HAP-1 (cell line): Measurements from ENCODE around the gene HILPDA.

ENCODE experiments used
- DNase-seq, 2 experiments: peaks; one replicate each; pipeline ENCODE4 v3.0.0-alpha.2; 2016 to 2020; ENCODE audit warnings: low spot score in 2 of 2
- H3K27me3 ChIP-seq: fragments of 250-450 bp; sonication (Bioruptor Pico); 2 replicates; pipeline ENCODE4 v1.5.1; 2020; ENCODE audit warnings: low read depth, mild to moderate bottlenecking, moderate library complexity
- H3K36me3 ChIP-seq: fragments of 250-450 bp; sonication (Bioruptor Pico); replicated peaks from 2 replicates; pipeline ENCODE4 v1.5.1; 2020; ENCODE audit warnings: mild to moderate bottlenecking
- H3K4me1 ChIP-seq: fragments of 250-450 bp; sonication (Bioruptor Pico); 2 replicates; pipeline ENCODE4 v1.5.1; 2020; ENCODE audit warnings: mild to moderate bottlenecking
- H3K4me3 ChIP-seq: fragments of 250-450 bp; sonication (Bioruptor Pico); 2 replicates; pipeline ENCODE4 v1.5.1; 2020; ENCODE audit warnings: mild to moderate bottlenecking, moderate library complexity
- H3K9me3 ChIP-seq: fragments of 250-450 bp; sonication (Bioruptor Pico); 2 replicates; pipeline ENCODE4 v1.5.1; 2020; ENCODE audit warnings: mild to moderate bottlenecking, moderate library complexity
- in situ Hi-C: fragments of 300-500 bp; cut with MboI; formaldehyde crosslinking; loops from 3 replicates; pipeline ENCODE4 v1.14.3; 2020; ENCODE audit warnings: low sequenced_read_pairs, inconsistent platforms, mixed read lengths

The HILPDA gene

GRCh38 chr7:128421384-128421783, 34.3 kb upstream of the HILPDA start:
- Histone ChIP-seq H3K4me1 (no peaks in the 10 kb centered on the region), H3K4me3 (no peak overlapping the region), H3K9me3 (no peaks in the 10 kb centered on the region), H3K36me3 (no peaks in the 10 kb centered on the region), H3K27me3 (no peaks in the 10 kb centered on the region)
- DNase-seq, result no peak
- in situ Hi-C loops, result no loop called here

GRCh38 chr7:128422037-128422436, 33.6 kb upstream of the HILPDA start:
- Histone ChIP-seq H3K4me1 (no peaks in the 10 kb centered on the region), H3K36me3 (no peaks in the 10 kb centered on the region), H3K27me3 (no peaks in the 10 kb centered on the region), H3K4me3 (no peak overlapping the region), H3K9me3 (no peaks in the 10 kb centered on the region)
- no peak for DNase-seq
- in situ Hi-C loops, result no loop called here

DNA sequence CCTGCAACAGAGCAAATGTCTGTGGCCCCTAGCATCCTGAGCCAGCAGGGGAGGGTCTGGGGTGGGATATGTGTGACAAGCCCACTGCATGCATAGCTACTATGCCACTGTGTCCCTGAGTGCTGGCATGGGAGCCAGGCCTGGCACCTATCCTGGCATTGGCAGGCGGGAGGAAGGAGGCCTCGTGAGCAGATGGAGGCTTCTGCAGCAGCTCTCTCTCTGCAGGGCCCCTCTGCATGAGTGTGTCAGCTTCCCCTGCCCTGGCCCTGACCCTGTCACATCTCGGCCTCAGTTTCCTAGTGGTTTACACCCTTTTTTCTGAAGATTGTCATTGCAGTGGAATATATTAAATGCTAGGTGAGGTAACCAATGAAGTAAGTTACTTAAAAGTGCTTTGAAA, 32.8 kb upstream of the HILPDA start:
- Histone ChIP-seq H3K27me3 (no peaks in the 10 kb centered on the region), H3K9me3 (no peaks in the 10 kb centered on the region), H3K4me3 (no peak overlapping the region), H3K4me1 (no peaks in the 10 kb centered on the region), H3K36me3 (no peaks in the 10 kb centered on the region)
- in situ Hi-C loops, result no loop called here
- DNase-seq, result no peak

- H3K36me3 ChIP-seq, result no peaks in the 10 kb centered on the region
- DNase-seq, result no peak
- H3K9me3 ChIP-seq, result no peaks in the 10 kb centered on the region
- H3K27me3 ChIP-seq, result no peaks in the 10 kb centered on the region
- H3K4me3 ChIP-seq, result no peak overlapping the region
- in situ Hi-C loops, result no loop called here
- no peaks in the 10 kb centered on the region for H3K4me1 ChIP-seq
Observed at GRCh38 chr7:128424686-128425275, 30.9 kb upstream of the HILPDA start.

DNA sequence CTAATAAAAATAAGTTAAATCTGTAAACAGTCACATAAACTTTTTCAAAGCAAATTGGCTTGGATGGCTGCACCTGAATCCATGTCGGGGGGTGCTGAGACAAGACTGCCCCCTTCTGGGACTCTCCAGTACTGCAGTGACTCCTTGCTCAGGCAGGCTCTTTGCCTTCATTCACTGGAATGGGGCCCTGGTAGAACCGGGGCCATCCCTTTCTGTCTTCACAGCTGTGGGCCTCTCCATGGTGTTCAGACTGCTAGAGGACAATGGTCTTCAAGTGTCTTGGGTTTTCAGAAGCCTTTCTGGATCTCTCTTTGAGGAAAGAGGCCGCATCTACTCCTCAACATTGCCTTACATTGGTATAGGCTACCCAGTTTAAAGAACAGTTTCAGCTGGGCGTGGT, 29.8 kb upstream of the HILPDA start:
- no peaks in the 10 kb centered on the region for H3K27me3 ChIP-seq
- in situ Hi-C loops, result no loop called here
- no peaks in the 10 kb centered on the region for H3K36me3 ChIP-seq
- no peaks in the 10 kb centered on the region for H3K9me3 ChIP-seq
- no peak overlapping the region for H3K4me3 ChIP-seq
- H3K4me1 ChIP-seq, result no peaks in the 10 kb centered on the region
- DNase-seq, result peak in 1 of 2 experiments; percentile 86

GRCh38 chr7:128427289-128427891, 28.3 kb upstream of the HILPDA start:
- Histone ChIP-seq H3K4me3 (no peak overlapping the region), H3K27me3 (no peaks in the 10 kb centered on the region; the same call in 1 of the 2 replicates), H3K9me3 (no peaks in the 10 kb centered on the region), H3K36me3 (no peaks in the 10 kb centered on the region), H3K4me1 (no peaks in the 10 kb centered on the region)
- peak; percentile 51 to 77 for DNase-seq
- in situ Hi-C loops, result no loop called here

DNA sequence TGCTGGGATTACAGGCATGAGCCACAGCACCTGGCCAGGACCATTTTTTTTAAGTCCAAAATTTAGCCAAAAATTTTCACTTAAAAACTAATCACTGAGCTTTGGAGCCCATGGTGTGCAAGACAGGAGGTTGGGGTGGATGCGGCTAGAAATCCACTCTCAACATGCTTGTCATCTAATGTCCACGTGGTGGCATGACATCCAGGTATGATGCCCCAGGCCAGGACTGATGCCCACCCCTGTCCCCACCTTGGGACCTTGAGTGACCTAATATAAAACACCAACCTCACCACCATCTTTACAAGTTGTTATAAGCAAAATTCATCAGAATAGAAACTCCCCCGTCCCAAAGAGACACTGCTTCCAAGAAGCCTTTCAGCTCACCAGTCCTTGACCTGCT, 25.5 kb upstream of the HILPDA start:
- in situ Hi-C loops, result no loop called here
- H3K36me3 ChIP-seq, result no peaks in the 10 kb centered on the region

GRCh38 chr7:128431221-128431620, 24.5 kb upstream of the HILPDA start:
- no peaks in the 10 kb centered on the region for H3K9me3 ChIP-seq
- peaks cover 8% of the 10 kb centered on the region for H3K27me3 ChIP-seq
- in situ Hi-C loops, result no loop called here
- H3K4me1 ChIP-seq, result no peaks in the 10 kb centered on the region
- no peak for DNase-seq
- no peaks in the 10 kb centered on the region for H3K36me3 ChIP-seq
- no peak overlapping the region for H3K4me3 ChIP-seq

More for the DNA sequence above, 25.5 kb upstream of the HILPDA start:
- DNase-seq, result no peak
- H3K4me1 ChIP-seq, result no peaks in the 10 kb centered on the region
- H3K4me3 ChIP-seq, result no peak overlapping the region
- H3K27me3 ChIP-seq, result peaks cover 2% of the 10 kb centered on the region; the same call in 1 of the 2 replicates
- H3K9me3 ChIP-seq, result no peaks in the 10 kb centered on the region

DNA sequence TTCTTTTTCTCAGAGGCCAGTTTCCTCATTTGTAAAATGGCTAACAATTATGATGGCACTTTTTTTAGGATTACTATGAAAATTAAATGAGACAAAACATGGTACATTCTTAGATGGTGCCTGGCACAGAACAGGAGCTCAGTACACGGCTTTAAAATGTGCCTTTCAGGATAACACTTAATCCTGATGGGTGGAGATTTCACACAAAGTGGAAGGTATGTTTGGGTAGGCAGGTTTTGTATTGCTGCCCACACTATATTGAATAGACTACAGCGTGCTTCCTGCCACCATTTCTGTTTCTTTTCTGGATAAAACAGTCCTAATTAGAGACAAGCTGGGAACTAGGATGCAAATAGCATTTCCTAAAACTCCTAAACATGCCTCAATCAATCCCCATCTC, 23.9 kb upstream of the HILPDA start:
- in situ Hi-C loops, result no loop called here
- no peak overlapping the region for H3K4me3 ChIP-seq
- H3K4me1 ChIP-seq, result no peaks in the 10 kb centered on the region
- H3K36me3 ChIP-seq, result no peaks in the 10 kb centered on the region
- H3K27me3 ChIP-seq, result peaks cover 8% of the 10 kb centered on the region
- no peak for DNase-seq
- no peaks in the 10 kb centered on the region for H3K9me3 ChIP-seq

- H3K9me3 ChIP-seq, result no peaks in the 10 kb centered on the region
Observed at GRCh38 chr7:128434413-128435326, 21.0 kb upstream of the HILPDA start.

GRCh38 chr7:128435327-128435686, 20.4 kb upstream of the HILPDA start:
- H3K4me3 ChIP-seq, result no peak overlapping the region
- in situ Hi-C loops, result no loop called here

More at GRCh38 chr7:128434413-128435326, 21.0 kb upstream of the HILPDA start:
- H3K36me3 ChIP-seq, result no peaks in the 10 kb centered on the region
- in situ Hi-C loops, result no loop called here
- peaks cover 8% of the 10 kb centered on the region for H3K27me3 ChIP-seq
- DNase-seq, result no peak
- H3K4me1 ChIP-seq, result no peaks in the 10 kb centered on the region
- H3K4me3 ChIP-seq, result no peak overlapping the region

GRCh38 chr7:128437426-128438332, 18.0 kb upstream of the HILPDA start:
- DNase-seq, result no peak
- in situ Hi-C loops, result no loop called here
- Histone ChIP-seq H3K4me3 (no peak overlapping the region), H3K36me3 (no peaks in the 10 kb centered on the region), H3K27me3 (peaks cover 8% of the 10 kb centered on the region), H3K9me3 (no peaks in the 10 kb centered on the region), H3K4me1 (no peaks in the 10 kb centered on the region)

More at GRCh38 chr7:128435327-128435686, 20.4 kb upstream of the HILPDA start:
- H3K4me1 ChIP-seq, result no peaks in the 10 kb centered on the region
- no peak for DNase-seq
- H3K36me3 ChIP-seq, result no peaks in the 10 kb centered on the region
- peaks cover 8% of the 10 kb centered on the region for H3K27me3 ChIP-seq
- no peaks in the 10 kb centered on the region for H3K9me3 ChIP-seq

DNA sequence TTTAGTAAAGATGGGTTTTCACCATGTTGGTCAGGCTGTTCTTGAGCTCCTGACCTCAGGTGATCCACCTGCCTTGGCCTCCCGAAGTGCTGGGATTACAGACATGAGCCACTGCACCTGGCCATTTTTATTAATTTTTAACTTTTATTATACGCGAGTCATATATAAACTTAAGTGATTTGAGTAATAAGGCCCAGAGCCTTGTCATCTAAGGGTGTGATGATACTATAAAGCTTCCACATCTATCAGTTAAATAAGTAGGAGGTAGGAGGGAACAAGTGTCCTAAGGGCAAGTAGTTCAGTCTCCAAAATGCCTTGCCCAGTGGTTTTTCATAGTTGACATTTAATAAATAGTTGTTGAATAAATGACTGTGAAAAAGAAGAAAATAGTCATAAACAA, 13.3 kb upstream of the HILPDA start:
- Histone ChIP-seq H3K9me3 (no peaks in the 10 kb centered on the region), H3K4me3 (no peak overlapping the region), H3K4me1 (no peaks in the 10 kb centered on the region), H3K36me3 (no peaks in the 10 kb centered on the region), H3K27me3 (no peaks in the 10 kb centered on the region)
- in situ Hi-C loops, result no loop called here
- no peak for DNase-seq
